OCI-LY1 (cell line): ENCODE data around the gene IGSF3.

Source experiments
- H2AFZ ChIP-seq: fragments of 200-600 bp; sonication (generic), shearing (Covaris generic); 2 replicates; pipeline ENCODE4 v1.6.0; 2014; ENCODE audit warnings: antibody characterized with exemption, mild to moderate bottlenecking, low read length
- H3F3A ChIP-seq: fragments of 200-600 bp; sonication (generic), shearing (Covaris generic); 2 replicates; pipeline ENCODE4 v1.6.0; 2014; ENCODE audit warnings: mild to moderate bottlenecking, antibody characterized with exemption, low read length, moderate library complexity; ENCODE audit not compliant: insufficient read depth
- H3K27ac ChIP-seq: fragments of 200-600 bp; sonication (generic); 2 replicates; pipeline ENCODE4 v1.5.1; 2014; ENCODE audit warnings: low read length, mixed run types, mild to moderate bottlenecking, low read depth; ENCODE audit not compliant: poor library complexity, severe bottlenecking
- H3K27me3 ChIP-seq: fragments of 200-600 bp; sonication (generic); 2 replicates; pipeline ENCODE4 v1.6.0; 2014; ENCODE audit warnings: antibody characterized with exemption, mild to moderate bottlenecking, low read length, moderate library complexity; ENCODE audit not compliant: insufficient read depth
- H3K36me3 ChIP-seq: fragments of 200-600 bp; sonication (generic); 2 replicates; pipeline ENCODE4 v1.6.1; 2014; ENCODE audit warnings: mild to moderate bottlenecking, antibody characterized with exemption, low read length, moderate library complexity, mixed read lengths; ENCODE audit not compliant: insufficient read depth
- H3K4me1 ChIP-seq: fragments of 200-600 bp; sonication (generic); 2 replicates; pipeline ENCODE4 v1.5.1; 2014; ENCODE audit warnings: mild to moderate bottlenecking, low read length, moderate library complexity; ENCODE audit not compliant: insufficient read depth, severe bottlenecking
- H3K4me2 ChIP-seq: fragments of 200-600 bp; sonication (generic), shearing (Covaris generic); 2 replicates; pipeline ENCODE4 v1.6.1; 2014; ENCODE audit warnings: low read length
- H3K4me3 ChIP-seq: fragments of 200-600 bp; sonication (generic); 2 replicates; pipeline ENCODE4 v1.5.1; 2014; ENCODE audit warnings: low read length, low read depth, mild to moderate bottlenecking, mixed read lengths; ENCODE audit not compliant: poor library complexity, severe bottlenecking
- H3K79me2 ChIP-seq: fragments of 200-600 bp; shearing (Covaris generic); 2 replicates; pipeline ENCODE4 v1.6.1; 2016; ENCODE audit warnings: mixed run types, low read length, mixed read lengths; ENCODE audit not compliant: insufficient read depth
- H3K9ac ChIP-seq: fragments of 200-600 bp; sonication (generic), shearing (Covaris generic); 2 replicates; pipeline ENCODE4 v1.6.1; 2014; ENCODE audit warnings: mild to moderate bottlenecking, low read length, mixed read lengths
- H3K9me2 ChIP-seq: fragments of 200-600 bp; sonication (generic), shearing (Covaris generic); 2 replicates; pipeline ENCODE4 v1.6.1; 2014; ENCODE audit warnings: low read depth, mild to moderate bottlenecking, low read length, mixed read lengths
- H3K9me3 ChIP-seq: fragments of 200-600 bp; shearing (Covaris generic); 2 replicates; pipeline ENCODE4 v1.6.1; 2014; ENCODE audit warnings: low read length, mixed read lengths
- H4K20me1 ChIP-seq: fragments of 200-600 bp; sonication (generic), shearing (Covaris generic); 2 replicates; pipeline ENCODE4 v1.6.0; 2016; ENCODE audit warnings: mild to moderate bottlenecking, low read length; ENCODE audit not compliant: insufficient read depth
- CTCF ChIP-seq: fragments of 200-600 bp; sonication (generic), shearing (Covaris generic); IDR thresholded peaks from 2 replicates; pipeline ENCODE4 v1.5.1; 2017; ENCODE audit warnings: mild to moderate bottlenecking, antibody characterized with exemption, low read length, moderate library complexity, mixed read lengths
- EZH2 ChIP-seq: fragments of 200-600 bp; sonication (generic), shearing (Covaris generic); IDR thresholded peaks from 2 replicates; pipeline ENCODE4 v1.8.0; 2017; ENCODE audit warnings: borderline replicate concordance, mixed run types, mild to moderate bottlenecking, antibody characterized with exemption, low read length, moderate library complexity, mixed read lengths

The IGSF3 gene

DNA sequence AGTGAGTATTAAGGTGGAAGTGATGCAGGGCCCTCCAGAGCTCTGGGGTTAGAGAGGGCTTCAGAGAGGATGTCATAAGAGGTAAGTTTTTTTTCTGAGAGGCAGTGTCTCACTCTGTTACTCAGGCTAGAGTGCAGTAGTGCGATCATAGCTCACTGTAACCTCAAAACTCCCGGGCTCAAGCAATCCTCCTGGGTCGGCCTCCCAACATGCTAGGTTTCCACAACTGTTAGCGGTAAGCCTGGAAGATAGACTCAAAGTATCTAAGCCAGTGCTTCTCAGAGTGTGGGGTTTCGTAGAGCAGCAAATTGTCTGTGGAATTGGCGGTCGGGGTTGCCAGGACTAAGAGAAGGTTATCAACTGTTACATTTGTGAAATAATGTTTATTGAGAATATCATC, 18.6 kb upstream of the IGSF3 start:
- Histone ChIP-seq H3K9me3 (no peaks in the 10 kb centered on the region), H3K36me3 (no peaks in the 10 kb centered on the region), H3K27ac (no peak overlapping the region), H3K9ac (no peak overlapping the region), H3F3A (no peaks in the 10 kb centered on the region), H3K9me2 (no peaks in the 10 kb centered on the region), H3K4me1 (no peaks in the 10 kb centered on the region), H3K4me3 (no peak overlapping the region), H3K79me2 (no peaks in the 10 kb centered on the region), H2AFZ (no peak overlapping the region), H4K20me1 (no peaks in the 10 kb centered on the region), H3K4me2 (no peak overlapping the region), H3K27me3 (no peaks in the 10 kb centered on the region; the same call in 1 of the 2 replicates)
- TF ChIP-seq CTCF (no peak), EZH2 (no peak)

GRCh38 chr1:116684575-116684974, 17.0 kb upstream of the IGSF3 start:
- no peak overlapping the region for H3K27ac ChIP-seq
- TF ChIP-seq CTCF: no peak
- no peak for TF ChIP-seq EZH2

GRCh38 chr1:116682641-116683221, 15.2 kb upstream of the IGSF3 start:
- no peak overlapping the region for H3K4me2 ChIP-seq
- no peak overlapping the region for H2AFZ ChIP-seq

More at GRCh38 chr1:116684575-116684974, 17.0 kb upstream of the IGSF3 start:
- no peaks in the 10 kb centered on the region for H3K79me2 ChIP-seq
- H3K27me3 ChIP-seq: no peaks in the 10 kb centered on the region; the same call in 1 of the 2 replicates
- H3K9ac ChIP-seq: no peak overlapping the region
- no peaks in the 10 kb centered on the region for H3K4me1 ChIP-seq
- H3K4me3 ChIP-seq: no peak overlapping the region
- no peaks in the 10 kb centered on the region for H3K36me3 ChIP-seq
- no peaks in the 10 kb centered on the region for H3K9me3 ChIP-seq
- H2AFZ ChIP-seq: no peak overlapping the region
- H4K20me1 ChIP-seq: no peaks in the 10 kb centered on the region
- H3K4me2 ChIP-seq: no peak overlapping the region
- H3K9me2 ChIP-seq: no peaks in the 10 kb centered on the region
- H3F3A ChIP-seq: no peaks in the 10 kb centered on the region

More at GRCh38 chr1:116682641-116683221, 15.2 kb upstream of the IGSF3 start:
- Histone ChIP-seq H3K4me3 (no peak overlapping the region), H3F3A (no peaks in the 10 kb centered on the region), H3K9ac (no peak overlapping the region), H3K36me3 (no peaks in the 10 kb centered on the region), H3K79me2 (no peaks in the 10 kb centered on the region), H3K27ac (no peak overlapping the region), H3K27me3 (no peaks in the 10 kb centered on the region; the same call in 1 of the 2 replicates), H4K20me1 (no peaks in the 10 kb centered on the region), H3K9me2 (no peaks in the 10 kb centered on the region), H3K9me3 (no peaks in the 10 kb centered on the region), H3K4me1 (no peaks in the 10 kb centered on the region)
- TF ChIP-seq CTCF (no peak), EZH2 (no peak)
